Measurements from ENCODE around the gene GCNA.
"Not testable (repeated sequence)": the region's sequence is repeated elsewhere in the genome, so short reads cannot be mapped to it uniquely, and the experiment has no call there.

Gene GCNA

GRCh38 chrX:71652405-71652804 lies 74.2 kb downstream of the GCNA start:
- peak; percentile 68 for DNase-seq

- no peak for DNase-seq
Measured at GRCh38 chrX:71653344-71653743, 75.1 kb downstream of the GCNA start.

GRCh38 chrX:71657267-71657666 lies 79.0 kb downstream of the GCNA start:
- DNase-seq = no peak

- DNase-seq = no peak
Measured at GRCh38 chrX:71659342-71659741, 81.1 kb downstream of the GCNA start.

- no peak for DNase-seq
Measured at GRCh38 chrX:71659959-71660358, 81.7 kb downstream of the GCNA start.

GRCh38 chrX:71660562-71661416 lies 82.6 kb downstream of the GCNA start:
- DNase-seq = no peak

GRCh38 chrX:71661919-71662318 lies 83.7 kb downstream of the GCNA start:
- DNase-seq = no peak

GRCh38 chrX:71662654-71663053 lies 84.4 kb downstream of the GCNA start:
- not testable (repeated sequence) for DNase-seq
